ENCODE results near the gene EEF1A2.

GRCh38 chr20:63542031-63542559 lies 43.2 kb upstream of the EEF1A2 start:
- TF ChIP-seq USF1 (IDR thresholded peaks at IDR 0.05) (no peak), REST (IDR thresholded peaks at IDR 0.05; ENCODE audit: low read depth) (no peak), EGR1 (IDR thresholded peaks at IDR 0.05) (no peak), TAF1 (IDR thresholded peaks at IDR 0.05; ENCODE audit: low read depth) (no peak), YY1 (IDR thresholded peaks at IDR 0.05; ENCODE audit: low read depth) (no peak), EP300 (IDR thresholded peaks at IDR 0.05; ENCODE audit: borderline replicate concordance) (no peak), TCF12 (IDR thresholded peaks at IDR 0.05; ENCODE audit: low read depth) (no peak)
